ENCODE results near the gene SND1.

DNA sequence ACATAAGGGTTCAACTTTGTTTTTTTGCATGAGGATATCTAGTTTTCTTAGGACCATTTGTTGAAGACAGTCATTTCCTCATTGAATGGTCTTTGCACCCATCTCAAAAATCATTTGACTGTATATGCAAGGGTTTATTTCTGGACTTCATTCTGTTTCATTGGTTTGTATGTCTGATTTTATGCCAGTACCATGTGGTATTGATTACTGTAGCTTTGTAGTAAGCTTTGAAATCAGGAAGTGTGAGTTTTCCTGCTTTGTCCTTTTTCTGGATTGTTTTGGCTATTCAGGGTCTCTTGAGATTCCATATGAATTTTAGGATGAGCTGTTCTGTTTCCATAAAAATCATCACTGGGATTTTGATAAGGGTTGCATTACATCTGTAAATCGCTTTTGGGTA lies 63.9 kb downstream of the SND1 start:
- TF ChIP-seq ARNTL (CRISPR knock-in tag; IDR thresholded peaks at IDR 0.05; ENCODE audit: borderline replicate concordance, low read depth) (no peak), ZFP30 (CRISPR knock-in tag; IDR thresholded peaks at IDR 0.05) (no peak), ZNF70 (CRISPR knock-in tag; IDR thresholded peaks at IDR 0.05) (no peak), TCF4 (CRISPR knock-in tag; IDR thresholded peaks at IDR 0.05; ENCODE audit: borderline replicate concordance) (no peak), TOX (CRISPR knock-in tag; IDR thresholded peaks at IDR 0.05; ENCODE audit: borderline replicate concordance) (no peak), ZFP3 (CRISPR knock-in tag; IDR thresholded peaks at IDR 0.05) (no peak), RARB (CRISPR knock-in tag; IDR thresholded peaks at IDR 0.05) (no peak), BACH2 (CRISPR knock-in tag; IDR thresholded peaks at IDR 0.05; ENCODE audit: borderline replicate concordance) (no peak), ZNF8 (CRISPR knock-in tag; IDR thresholded peaks at IDR 0.05) (no peak), ZNF565 (CRISPR knock-in tag; conservative IDR thresholded peaks at IDR 0.05; ENCODE audit: low read depth) (no peak), ISL1 (CRISPR knock-in tag; IDR thresholded peaks at IDR 0.05) (no peak)
- TF ChIP-seq, protein P1, sequence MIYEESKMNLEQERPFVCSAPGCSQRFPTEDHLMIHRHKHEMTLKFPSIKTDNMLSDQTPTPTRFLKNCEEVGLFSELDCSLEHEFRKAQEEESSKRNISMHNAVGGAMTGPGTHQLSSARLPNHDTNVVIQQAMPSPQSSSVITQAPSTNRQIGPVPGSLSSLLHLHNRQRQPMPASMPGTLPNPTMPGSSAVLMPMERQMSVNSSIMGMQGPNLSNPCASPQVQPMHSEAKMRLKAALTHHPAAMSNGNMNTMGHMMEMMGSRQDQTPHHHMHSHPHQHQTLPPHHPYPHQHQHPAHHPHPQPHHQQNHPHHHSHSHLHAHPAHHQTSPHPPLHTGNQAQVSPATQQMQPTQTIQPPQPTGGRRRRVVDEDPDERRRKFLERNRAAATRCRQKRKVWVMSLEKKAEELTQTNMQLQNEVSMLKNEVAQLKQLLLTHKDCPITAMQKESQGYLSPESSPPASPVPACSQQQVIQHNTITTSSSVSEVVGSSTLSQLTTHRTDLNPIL (CRISPR knock-in tag; IDR thresholded peaks at IDR 0.05; ENCODE audit: low read depth): no peak
- TF ChIP-seq, protein P2, sequence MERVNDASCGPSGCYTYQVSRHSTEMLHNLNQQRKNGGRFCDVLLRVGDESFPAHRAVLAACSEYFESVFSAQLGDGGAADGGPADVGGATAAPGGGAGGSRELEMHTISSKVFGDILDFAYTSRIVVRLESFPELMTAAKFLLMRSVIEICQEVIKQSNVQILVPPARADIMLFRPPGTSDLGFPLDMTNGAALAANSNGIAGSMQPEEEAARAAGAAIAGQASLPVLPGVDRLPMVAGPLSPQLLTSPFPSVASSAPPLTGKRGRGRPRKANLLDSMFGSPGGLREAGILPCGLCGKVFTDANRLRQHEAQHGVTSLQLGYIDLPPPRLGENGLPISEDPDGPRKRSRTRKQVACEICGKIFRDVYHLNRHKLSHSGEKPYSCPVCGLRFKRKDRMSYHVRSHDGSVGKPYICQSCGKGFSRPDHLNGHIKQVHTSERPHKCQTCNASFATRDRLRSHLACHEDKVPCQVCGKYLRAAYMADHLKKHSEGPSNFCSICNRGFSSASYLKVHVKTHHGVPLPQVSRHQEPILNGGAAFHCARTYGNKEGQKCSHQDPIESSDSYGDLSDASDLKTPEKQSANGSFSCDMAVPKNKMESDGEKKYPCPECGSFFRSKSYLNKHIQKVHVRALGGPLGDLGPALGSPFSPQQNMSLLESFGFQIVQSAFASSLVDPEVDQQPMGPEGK (CRISPR knock-in tag; IDR thresholded peaks at IDR 0.05; ENCODE audit: borderline replicate concordance): no peak
- TF ChIP-seq, protein P3, sequence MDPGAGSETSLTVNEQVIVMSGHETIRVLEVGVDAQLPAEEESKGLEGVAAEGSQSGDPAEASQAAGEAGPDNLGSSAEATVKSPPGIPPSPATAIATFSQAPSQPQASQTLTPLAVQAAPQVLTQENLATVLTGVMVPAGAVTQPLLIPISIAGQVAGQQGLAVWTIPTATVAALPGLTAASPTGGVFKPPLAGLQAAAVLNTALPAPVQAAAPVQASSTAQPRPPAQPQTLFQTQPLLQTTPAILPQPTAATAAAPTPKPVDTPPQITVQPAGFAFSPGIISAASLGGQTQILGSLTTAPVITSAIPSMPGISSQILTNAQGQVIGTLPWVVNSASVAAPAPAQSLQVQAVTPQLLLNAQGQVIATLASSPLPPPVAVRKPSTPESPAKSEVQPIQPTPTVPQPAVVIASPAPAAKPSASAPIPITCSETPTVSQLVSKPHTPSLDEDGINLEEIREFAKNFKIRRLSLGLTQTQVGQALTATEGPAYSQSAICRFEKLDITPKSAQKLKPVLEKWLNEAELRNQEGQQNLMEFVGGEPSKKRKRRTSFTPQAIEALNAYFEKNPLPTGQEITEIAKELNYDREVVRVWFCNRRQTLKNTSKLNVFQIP (CRISPR knock-in tag; IDR thresholded peaks at IDR 0.05; ENCODE audit: borderline replicate concordance, low read depth): no peak
